GM12865 (cell line): ENCODE results near the gene MYO1H.

Source experiments
- DNase-seq: peaks from one replicate; pipeline ENCODE4 v3.0.0; 2010; ENCODE audit warnings: low read depth
- H3K4me3 ChIP-seq: 2 replicates; pipeline ENCODE4 v1.5.1; 2011; ENCODE audit warnings: mild to moderate bottlenecking, low read depth, low read length, control low read depth
- CTCF ChIP-seq: IDR thresholded peaks from 2 replicates; pipeline ENCODE4 v1.5.1; 2011; ENCODE audit warnings: low read length, control low read depth, low read depth, inconsistent platforms; ENCODE audit not compliant: insufficient read depth; ENCODE audit errors: missing control alignments

MYO1H gene

DNA sequence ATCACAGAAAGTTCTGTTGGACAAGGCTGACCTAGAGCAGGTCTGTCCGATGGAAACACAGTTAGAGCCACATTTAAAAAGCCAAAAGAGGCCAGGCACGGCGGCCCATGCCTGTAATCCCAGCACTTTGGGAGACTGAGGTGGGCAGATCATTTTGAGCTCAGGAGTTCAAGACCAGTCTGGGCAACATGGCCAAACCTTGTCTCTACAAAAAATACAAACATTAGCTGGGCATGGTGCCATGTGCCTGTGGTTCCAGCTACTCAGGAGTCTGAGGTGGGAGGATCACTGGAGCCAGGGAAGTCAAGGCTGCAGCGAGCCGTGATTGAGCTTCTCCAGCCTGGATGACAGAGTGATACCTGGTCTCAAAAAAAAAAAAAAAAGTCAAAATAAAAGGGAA, 144.7 kb downstream of the MYO1H start:
- no peak for TF ChIP-seq CTCF
- DNase-seq: no peak
- H3K4me3 ChIP-seq: no peak overlapping the region

GRCh38 chr12:109493090-109493489, 145.4 kb downstream of the MYO1H start:
- H3K4me3 ChIP-seq: no peak overlapping the region
- no peak for TF ChIP-seq CTCF
- no peak for DNase-seq

DNA sequence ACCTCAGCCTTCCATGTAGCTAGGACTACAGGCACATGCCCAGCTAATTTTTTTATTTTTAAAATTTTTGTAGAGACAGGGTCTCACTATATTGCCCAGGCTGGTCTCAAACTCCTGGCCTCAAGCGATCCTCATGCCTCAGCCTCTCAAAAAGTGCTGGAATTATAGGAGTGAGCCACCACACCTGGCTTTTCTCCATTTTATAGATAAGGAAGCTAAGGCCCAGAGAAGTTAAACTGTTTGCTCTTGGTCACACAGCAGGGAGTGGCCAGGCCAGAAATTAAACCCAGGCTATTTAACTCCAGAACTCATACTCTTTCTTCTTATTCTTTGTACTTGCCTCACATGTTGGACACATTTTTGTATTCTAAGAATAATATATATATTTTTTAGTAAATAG, 146.2 kb downstream of the MYO1H start:
- TF ChIP-seq CTCF: no peak

GRCh38 chr12:109494348-109494881, 146.7 kb downstream of the MYO1H start:
- no peak overlapping the region for H3K4me3 ChIP-seq
- no peak for TF ChIP-seq CTCF
- DNase-seq: no peak

More for the DNA sequence above, 146.2 kb downstream of the MYO1H start:
- H3K4me3 ChIP-seq: no peak overlapping the region
- no peak for DNase-seq

- TF ChIP-seq CTCF: no peak
- no peak for DNase-seq
- no peak overlapping the region for H3K4me3 ChIP-seq
Observed at GRCh38 chr12:109495012-109495411, 147.3 kb downstream of the MYO1H start.

DNA sequence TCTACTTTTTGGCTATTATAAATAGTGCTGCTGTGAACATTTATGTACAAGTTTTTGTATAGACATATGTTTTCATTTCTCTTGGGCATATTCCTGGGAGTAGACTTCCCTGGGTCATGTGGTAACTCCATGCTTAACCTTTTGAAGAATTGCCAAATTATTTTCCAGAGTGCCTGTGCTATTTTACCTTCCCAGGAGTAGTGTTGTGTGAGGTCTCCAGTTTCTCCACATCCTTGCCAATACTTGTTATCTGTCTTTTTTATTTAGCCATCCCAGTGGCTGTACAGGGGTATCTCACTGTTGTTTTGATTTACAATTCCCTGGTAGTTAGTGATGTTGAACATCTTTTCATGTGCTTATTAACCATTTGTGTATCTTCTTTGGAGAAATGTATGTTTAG, 148.6 kb downstream of the MYO1H start:
- H3K4me3 ChIP-seq: no peak overlapping the region
- no peak for DNase-seq
- no peak for TF ChIP-seq CTCF

DNA sequence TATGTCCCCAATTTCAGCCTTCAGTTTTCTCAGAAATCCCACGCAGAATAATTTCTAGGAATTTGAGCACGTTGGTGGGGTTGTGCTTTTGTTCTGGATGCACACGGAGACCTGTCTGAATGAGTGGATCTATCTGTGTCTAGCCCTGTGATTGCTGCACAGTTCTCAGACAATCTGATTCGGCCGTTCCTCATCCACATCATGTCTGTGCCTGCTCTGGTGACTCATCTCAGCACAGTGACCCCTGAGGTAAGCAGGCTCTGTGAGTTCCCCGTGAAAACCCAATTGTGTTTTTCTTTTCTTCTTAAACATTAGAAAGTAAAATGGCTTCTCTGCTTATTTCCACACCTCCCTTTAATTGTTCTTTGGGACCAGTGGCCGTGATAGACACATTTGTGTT, 150.0 kb downstream of the MYO1H start:
- TF ChIP-seq CTCF: no peak
- DNase-seq: no peak
- no peak overlapping the region for H3K4me3 ChIP-seq
